Gastrocnemius medialis (tissue), 4 donors: ENCODE results near the gene ENKD1. TPM values are rescaled to one million over a fixed set of nuclear protein-coding genes. Genes with fewer than 3 reads are reported as not detected.

ENCODE experiments used
- ATAC-seq, 2 donors: fragments of 150-250 bp; one replicate each; pipeline ENCODE4 v1.9.1; 2016
- DNase-seq, 2 donors: peaks; one replicate each; pipeline ENCODE4 v3.0.0-alpha.2; 2019
- H3K27ac ChIP-seq, 4 donors: fragments of 200-600 bp; sonication (generic); 1 replicate in 1 of 4; 2 replicates in 3 of 4; pipeline ENCODE4 v1.5.1; 2016 to 2018; ENCODE audit warnings: mild to moderate bottlenecking in 2 of 4, moderate library complexity in 1 of 4
- H3K27me3 ChIP-seq, 3 donors: fragments of 200-600 bp; sonication (generic) in 2 of 3; 1 replicate in 1 of 3; 2 replicates in 2 of 3; pipeline versions ENCODE4 v1.5.1 to v1.6.0; 2016 to 2019; ENCODE audit warnings: mild to moderate bottlenecking in 1 of 3, moderate library complexity in 1 of 3
- H3K36me3 ChIP-seq, 2 donors: fragments of 200-600 bp; sonication (generic) in 1 of 2; one replicate each; pipeline ENCODE4 v1.5.1; 2017 to 2018
- H3K4me1 ChIP-seq, 2 donors: fragments of 200-600 bp; sonication (generic) in 1 of 2; one replicate each; pipeline ENCODE4 v1.5.1; 2016 to 2017; ENCODE audit warnings: mild to moderate bottlenecking in 2 of 2
- H3K4me3 ChIP-seq, 4 donors: fragments of 200-600 bp; sonication (generic) in 3 of 4; 1 replicate in 1 of 4; 2 replicates in 3 of 4; pipeline ENCODE4 v1.5.1; 2016 to 2019; ENCODE audit warnings: mild to moderate bottlenecking in 2 of 4
- H3K9me3 ChIP-seq, 3 donors: fragments of 200-600 bp; sonication (generic) in 2 of 3; 1 replicate in 1 of 3; 2 replicates in 2 of 3; pipeline ENCODE4 v1.5.1; 2016 to 2019
- CTCF ChIP-seq, 5 experiments: fragments of 450-650 bp in 3 of 5; fragments of 200-600 bp in 2 of 5; sonication (generic) in 2 of 5; IDR thresholded peaks in 4 of 5; conservative IDR thresholded peaks in 1 of 5; 1 replicate in 4 of 5; 2 replicates in 1 of 5; pipeline ENCODE4 v1.5.1; 2016 to 2019; ENCODE audit warnings: antibody characterized with exemption in 5 of 5, mild to moderate bottlenecking in 3 of 5, moderate library complexity in 3 of 5
- POLR2A ChIP-seq, 2 donors: fragments of 450-650 bp; IDR thresholded peaks; one replicate each; pipeline ENCODE4 v1.6.1; 2017; ENCODE audit warnings: antibody characterized with exemption in 2 of 2, mild to moderate bottlenecking in 2 of 2, moderate library complexity in 2 of 2
- in situ Hi-C, 4 donors: fragments of 200-750 bp; cut with MboI; loops; one replicate each; pipeline versions ENCODE4 v1.15.0 to v1.8.0; 2017; ENCODE audit warnings: low sequenced_read_pairs in 4 of 4
- intact Hi-C: fragments of 100-400 bp; cut with DNase I; formaldehyde crosslinking; loops from one replicate; pipeline ENCODE4 v1.15.1; 2023; ENCODE audit warnings: low total_unique reads
- total RNA-seq, 4 donors: library from RNA; depleted of rRNA; stranded (reverse); fragments of >200 nt; gene quantifications; one replicate each; pipeline versions ENCODE4 v1.1.0 to v1.2.3, GENCODE V29; 2016

Gene ENKD1
- total RNA-seq, 4 donors from 2014 or later = 8.1 to 14.2 (median 11.2) TPM

- no peak for ATAC-seq
- no peak for DNase-seq
- TF ChIP-seq CTCF (IDR thresholded peaks at IDR 0.05 in 4 of 5, conservative IDR thresholded peaks at IDR 0.05 in 1 of 5) = no peak
- Histone ChIP-seq H3K4me3 (no peak overlapping the region), H3K27me3 (no peaks in the 10 kb centered on the region), H3K4me1 (peaks cover 0 to 6% of the 10 kb centered on the region in 2 donors), H3K36me3 (peaks cover 0 to 11% of the 10 kb centered on the region in 2 donors), H3K27ac (no peak overlapping the region), H3K9me3 (no peaks in the 10 kb centered on the region)
- intact Hi-C loops = no loop called here
- in situ Hi-C loops = loop anchor here in 1 of 4 donors (25.0 kb wide), 1 partner anchor 354 kb away; no protein-coding TSS in a partner anchor
Measured at GRCh38 chr16:67683767-67684166, 17.2 kb upstream of the ENKD1 start.

GRCh38 chr16:67679935-67680897, 13.7 kb upstream of the ENKD1 start:
- H3K4me3 ChIP-seq = no peak overlapping the region
- intact Hi-C loops (loop anchor here (10.0 kb wide), 1 partner anchor 245 kb away; no protein-coding TSS in a partner anchor), in situ Hi-C loops (loop anchor here in 1 of 4 donors (25.0 kb wide), 1 partner anchor 357 kb away; no protein-coding TSS in a partner anchor)
- H3K27me3 ChIP-seq = no peaks in the 10 kb centered on the region
- no peak overlapping the region for H3K27ac ChIP-seq
- ATAC-seq = no peak
- H3K36me3 ChIP-seq = peaks cover 0 to 8% of the 10 kb centered on the region in 2 donors
- no peak for DNase-seq
- H3K9me3 ChIP-seq = no peaks in the 10 kb centered on the region
- peaks cover 0 to 9% of the 10 kb centered on the region in 2 donors for H3K4me1 ChIP-seq
- TF ChIP-seq CTCF (IDR thresholded peaks at IDR 0.05 in 4 of 5, conservative IDR thresholded peaks at IDR 0.05 in 1 of 5) (no peak), POLR2A (IDR thresholded peaks at IDR 0.05) (no peak)

- intact Hi-C loops (loop anchor here (10.0 kb wide), 1 partner anchor 246 kb away; no protein-coding TSS in a partner anchor), in situ Hi-C loops (loop anchor here in 1 of 4 donors (25.0 kb wide), 1 partner anchor 359 kb away; no protein-coding TSS in a partner anchor)
- no peak overlapping the region for H3K27ac ChIP-seq
- DNase-seq = no peak
- H3K27me3 ChIP-seq = no peaks in the 10 kb centered on the region
- H3K9me3 ChIP-seq = no peaks in the 10 kb centered on the region
- peaks cover 1 to 20% of the 10 kb centered on the region in 2 donors for H3K4me1 ChIP-seq
- ATAC-seq = no peak
- H3K4me3 ChIP-seq = no peak overlapping the region
- TF ChIP-seq CTCF (IDR thresholded peaks at IDR 0.05 in 4 of 5, conservative IDR thresholded peaks at IDR 0.05 in 1 of 5) (no peak), POLR2A (IDR thresholded peaks at IDR 0.05) (no peak)
- no peaks in the 10 kb centered on the region for H3K36me3 ChIP-seq
Measured at GRCh38 chr16:67678354-67679023, 11.9 kb upstream of the ENKD1 start.

GRCh38 chr16:67677712-67678111, 11.2 kb upstream of the ENKD1 start:
- TF ChIP-seq POLR2A (IDR thresholded peaks at IDR 0.05) (no peak), CTCF (IDR thresholded peaks at IDR 0.05 in 4 of 5, conservative IDR thresholded peaks at IDR 0.05 in 1 of 5) (no peak)
- DNase-seq (no peak), ATAC-seq (no peak)
- Histone ChIP-seq H3K4me1 (peaks cover 9 to 23% of the 10 kb centered on the region in 2 donors), H3K36me3 (no peaks in the 10 kb centered on the region), H3K9me3 (no peaks in the 10 kb centered on the region), H3K27ac (no peak overlapping the region), H3K27me3 (no peaks in the 10 kb centered on the region), H3K4me3 (no peak overlapping the region)
- in situ Hi-C loops (loop anchor here in 1 of 4 donors (25.0 kb wide), 1 partner anchor 360 kb away; no protein-coding TSS in a partner anchor), intact Hi-C loops (loop anchor here (10.0 kb wide), 1 partner anchor 247 kb away; no protein-coding TSS in a partner anchor)
